ENCODE data around the gene CAPZB. TPM values are rescaled to one million over a fixed set of nuclear protein-coding genes. Genes with fewer than 3 reads are reported as not detected.
A peak's percentile ranks its signal among the peaks of the same experiment; 100 is the strongest.

CAPZB gene
- total and polyA plus RNA-seq, 2 of the 4 experiments (the other 2 are of a cell fraction): 216 to 304 TPM

- BruUV-seq (replicated peaks): no TSS peak
- Histone ChIP-seq H4K91ac (ENCODE audit: insufficient read depth, low read depth, low read length) (no peak overlapping the region), H3K27ac (ENCODE audit: insufficient read depth, low read length) (peak overlapping the region; percentile 69; the same call in 1 of the 2 replicates), H3K36me3 (ENCODE audit: control insufficient read depth, insufficient read depth, low read length) (no peaks in the 10 kb centered on the region), H2BK20ac (ENCODE audit: low read depth, low read length) (no peak overlapping the region), H2BK120ac (ENCODE audit: low read depth, low read length) (no peak overlapping the region), H3K9ac (ENCODE audit: low read depth, low read length) (no peak overlapping the region), H4K5ac (ENCODE audit: low read depth, low read length) (no peak overlapping the region; the same call in 1 of the 2 replicates), H3K9me1 (ENCODE audit: insufficient read depth, low read length) (no peaks in the 10 kb centered on the region), H2AK5ac (ENCODE audit: low read depth, low read length) (no peak overlapping the region), H2BK5ac (ENCODE audit: low read depth, low read length, poor library complexity, severe bottlenecking) (no peak overlapping the region), H3K4me3 (ENCODE audit: insufficient read depth, low read depth, low read length) (no peak overlapping the region), H2AK9ac (replicated peaks; ENCODE audit: low read depth, low read length, poor library complexity) (no peak overlapping the region), H3K56ac (ENCODE audit: extremely low read depth, insufficient read depth, low read length) (no peak overlapping the region), H3K4ac (ENCODE audit: low read depth, low read length) (no peak overlapping the region), H3K79me1 (ENCODE audit: low read depth in 1 of 2, low read length in 2 of 2) (no peaks in the 10 kb centered on the region), H2BK15ac (ENCODE audit: low read depth, low read length) (no peak overlapping the region), H3K9me3 (ENCODE audit: control insufficient read depth, insufficient read depth, low read length) (peaks cover 9% of the 10 kb centered on the region), H3K14ac (replicated peaks; ENCODE audit: low read depth, low read length) (no peak overlapping the region), H3K4me1 (ENCODE audit: control insufficient read depth, insufficient read depth, low read length) (no peaks in the 10 kb centered on the region; the same call in 1 of the 2 replicates), H3K23ac (ENCODE audit: low read depth, low read length) (no peak overlapping the region), H3K4me2 (ENCODE audit: low read depth, low read length) (no peak overlapping the region), H3K18ac (ENCODE audit: low read depth, low read length) (no peak overlapping the region; the same call in 1 of the 2 replicates), H4K20me1 (ENCODE audit: insufficient read depth, low read length) (no peaks in the 10 kb centered on the region), H2AFZ (replicated peaks; ENCODE audit: low read length, poor library complexity) (no peak overlapping the region), H3K27me3 (ENCODE audit: control insufficient read depth, insufficient read depth, low read length) (no peaks in the 10 kb centered on the region), H4K8ac (ENCODE audit: low read depth in 2 of 2, low read length in 2 of 2) (no peak overlapping the region)
- DNase-seq (no peak), ATAC-seq (ENCODE audit: low read depth) (0 out of 2 replicates have a peak, but pooled peaks have one; percentile 14)
- in situ Hi-C loops (cut with MboI; ENCODE audit: low sequenced_read_pairs) (no loop called here), dilution Hi-C loops (cut with HindIII; ENCODE audit: low sequenced_read_pairs, unreplicated experiment) (no loop called here), intact Hi-C loops (cut with micrococcal nuclease) (no loop called here)
- WGBS, 2 experiments (ENCODE audit: extremely low coverage in 2 of 2, insufficient read length in 1 of 2): 54% methylated on average over 4 of the region's 4 CpGs; no CpG with 5 or more reads in 1 of the 2 experiments
- CTCF ChIA-PET: interaction anchor here (0.6 kb wide), 1 partner anchor 22 kb away, joined by 4 read pairs; no protein-coding TSS in a partner anchor
- TF ChIP-seq CHD1 (IDR thresholded peaks at IDR 0.05; ENCODE audit: low read depth, low read length): no peak
- POLR2A ChIA-PET (ENCODE audit: unreplicated experiment): no interaction called here
Measured at GRCh38 chr1:19532519-19532918, 47.2 kb upstream of the CAPZB start.
